Left ventricle myocardium inferior (tissue), 1 donor: ENCODE data around the gene KDM4C. TPM values are rescaled to one million over a fixed set of nuclear protein-coding genes. Genes with fewer than 3 reads are reported as not detected.

Experiments used
- DNase-seq: peaks from one replicate; pipeline ENCODE4 v3.0.0-alpha.2; 2020
- H3K27ac ChIP-seq: fragments of 200-600 bp; replicated peaks from 2 replicates; pipeline ENCODE4 v1.8.0; 2021
- H3K27me3 ChIP-seq: fragments of 200-600 bp; 2 replicates; pipeline ENCODE4 v1.8.0; 2021; ENCODE audit warnings: low read depth
- H3K36me3 ChIP-seq: fragments of 200-600 bp; 2 replicates; pipeline ENCODE4 v1.8.0; 2021
- H3K4me1 ChIP-seq: fragments of 200-600 bp; 2 replicates; pipeline ENCODE4 v1.8.0; 2021
- H3K4me3 ChIP-seq: fragments of 200-600 bp; 2 replicates; pipeline ENCODE4 v1.8.0; 2021; ENCODE audit warnings: mild to moderate bottlenecking, moderate library complexity
- H3K9me3 ChIP-seq: fragments of 200-600 bp; replicated peaks from 2 replicates; pipeline ENCODE4 v1.8.0; 2021
- CTCF ChIP-seq: fragments of 200-600 bp; IDR thresholded peaks from 2 replicates; pipeline ENCODE4 v1.8.0; 2021; ENCODE audit warnings: antibody characterized with exemption, mild to moderate bottlenecking, borderline replicate concordance
- intact Hi-C: fragments of 100-400 bp; cut with micrococcal nuclease; formaldehyde crosslinking; loops from one replicate; pipeline ENCODE4 v1.11.0; 2022
- total RNA-seq: library from RNA; stranded (reverse); fragmentation: NEBNext Ultra II Directional; extraction: Animal tissue kit (Norgen Biotek cat#: 25700); gene quantifications from one replicate; pipeline ENCODE4 v1.2.1, GENCODE V29; 2021
- donor health status: DM: no; HTN: yes; CAD: no; lungs with severe emphysema.

Gene KDM4C
- total RNA-seq, 1 donor from 2014 or later, result 14.1 TPM

GRCh38 chr9:6759185-6759977 is 1.6 kb downstream of the KDM4C start:
- Histone ChIP-seq H3K4me1 (peaks cover 49% of the 10 kb centered on the region), H3K4me3 (peak overlapping the region; percentile 91), H3K9me3 (no peaks in the 10 kb centered on the region), H3K36me3 (no peaks in the 10 kb centered on the region), H3K27me3 (no peaks in the 10 kb centered on the region), H3K27ac (peak overlapping the region; percentile 98)
- intact Hi-C loops, result no loop called here
- no peak for TF ChIP-seq CTCF
- no peak for DNase-seq

GRCh38 chr9:6761306-6761705 is 3.5 kb downstream of the KDM4C start:
- Histone ChIP-seq H3K9me3 (no peaks in the 10 kb centered on the region), H3K4me1 (peaks cover 59% of the 10 kb centered on the region), H3K27ac (no peak overlapping the region), H3K36me3 (no peaks in the 10 kb centered on the region), H3K27me3 (no peaks in the 10 kb centered on the region), H3K4me3 (no peak overlapping the region)
- no peak for TF ChIP-seq CTCF
- no peak for DNase-seq
- intact Hi-C loops, result no loop called here

- Histone ChIP-seq H3K27me3 (no peaks in the 10 kb centered on the region), H3K36me3 (no peaks in the 10 kb centered on the region), H3K4me1 (peaks cover 49% of the 10 kb centered on the region), H3K9me3 (no peaks in the 10 kb centered on the region), H3K4me3 (no peak overlapping the region), H3K27ac (no peak overlapping the region)
- intact Hi-C loops, result no loop called here
- no peak for DNase-seq
- no peak for TF ChIP-seq CTCF
Observed at GRCh38 chr9:6763244-6763643, 5.5 kb downstream of the KDM4C start.

- no peak overlapping the region for H3K27ac ChIP-seq
- no peaks in the 10 kb centered on the region for H3K36me3 ChIP-seq
- no peak for DNase-seq
- H3K4me3 ChIP-seq, result no peak overlapping the region
- no peaks in the 10 kb centered on the region for H3K27me3 ChIP-seq
- H3K4me1 ChIP-seq, result peaks cover 42% of the 10 kb centered on the region
- TF ChIP-seq CTCF, result no peak
- H3K9me3 ChIP-seq, result no peaks in the 10 kb centered on the region
- intact Hi-C loops, result no loop called here
Observed at GRCh38 chr9:6764011-6764410, 6.2 kb downstream of the KDM4C start.

GRCh38 chr9:6764523-6764922 is 6.8 kb downstream of the KDM4C start:
- Histone ChIP-seq H3K9me3 (no peaks in the 10 kb centered on the region), H3K27ac (no peak overlapping the region), H3K27me3 (no peaks in the 10 kb centered on the region), H3K4me3 (no peak overlapping the region), H3K4me1 (peaks cover 42% of the 10 kb centered on the region), H3K36me3 (no peaks in the 10 kb centered on the region)
- no peak for DNase-seq
- TF ChIP-seq CTCF, result no peak
- intact Hi-C loops, result no loop called here
